NCI-H69 (cell line): ENCODE data around the gene B4GALT1.
"Not testable (repeated sequence)": the region's sequence is repeated elsewhere in the genome, so short reads cannot be mapped to it uniquely, and the experiment has no call there.

ENCODE experiments used
- DNase-seq: peaks from one replicate; lab custom pipeline; 2025; lab: John Stamatoyannopoulos, UW

Gene B4GALT1

GRCh38 chr9:33161589-33162132 is 5.5 kb downstream of the B4GALT1 start:
- DNase-seq: peak; percentile 95

DNA sequence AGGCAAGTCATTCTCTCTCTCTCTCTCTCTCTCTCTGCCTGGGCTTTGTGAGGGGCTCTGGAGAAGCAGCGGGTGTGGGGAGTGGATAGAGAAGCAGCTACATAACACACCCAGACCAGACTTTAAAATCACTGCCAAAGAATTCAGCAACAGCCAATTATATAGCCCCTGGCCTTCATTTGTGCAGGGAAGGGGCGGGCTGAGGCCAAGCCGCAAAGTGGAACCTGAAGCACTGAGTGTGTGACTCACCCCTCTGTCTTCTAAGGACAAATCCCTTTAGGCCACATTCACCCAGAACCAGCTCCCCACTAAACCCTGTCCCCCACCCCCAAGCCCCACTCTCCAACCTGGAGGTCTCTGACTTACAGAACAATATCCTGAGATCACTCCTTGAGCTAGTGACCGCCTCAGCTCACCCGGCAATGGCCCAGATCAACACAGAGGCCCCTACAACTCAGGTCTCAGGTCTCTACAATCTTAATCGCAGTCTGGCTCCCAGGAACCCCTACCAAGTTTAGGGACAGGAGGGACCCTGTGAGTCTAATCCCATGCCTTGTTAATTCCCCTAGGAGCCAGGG is 6.0 kb downstream of the B4GALT1 start:
- peak; percentile 89 for DNase-seq

- DNase-seq: not testable (repeated sequence)
These were observed 6.7 kb downstream of the B4GALT1 start for GRCh38 chr9:33160446-33160845.

DNA sequence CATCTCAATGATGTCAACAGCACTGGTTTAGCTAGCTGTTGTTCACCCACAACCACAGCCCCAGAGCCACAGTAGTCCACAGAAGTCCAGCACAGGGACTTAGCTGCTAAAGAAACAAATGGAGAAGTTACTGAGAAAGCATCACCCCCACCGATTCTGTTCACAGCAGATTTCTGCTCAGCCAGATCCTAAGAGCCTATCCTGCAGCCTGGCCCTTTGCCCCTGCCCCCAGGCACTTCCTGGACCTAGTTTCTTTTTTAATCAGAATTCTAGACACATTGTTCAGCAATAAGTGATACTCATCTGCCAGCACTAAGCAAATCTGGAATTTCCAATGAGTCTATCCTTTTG is 7.4 kb downstream of the B4GALT1 start:
- DNase-seq: peak; percentile 65

GRCh38 chr9:33158843-33159776 is 8.0 kb downstream of the B4GALT1 start:
- peak; percentile 56 for DNase-seq

GRCh38 chr9:33157960-33158842 is 8.9 kb downstream of the B4GALT1 start:
- DNase-seq: no peak

GRCh38 chr9:33155393-33155792 is 11.7 kb downstream of the B4GALT1 start:
- no peak for DNase-seq

GRCh38 chr9:33154371-33154770 is 12.8 kb downstream of the B4GALT1 start:
- no peak for DNase-seq

- DNase-seq: no peak
These were observed 13.5 kb downstream of the B4GALT1 start for GRCh38 chr9:33153666-33154065.

DNA sequence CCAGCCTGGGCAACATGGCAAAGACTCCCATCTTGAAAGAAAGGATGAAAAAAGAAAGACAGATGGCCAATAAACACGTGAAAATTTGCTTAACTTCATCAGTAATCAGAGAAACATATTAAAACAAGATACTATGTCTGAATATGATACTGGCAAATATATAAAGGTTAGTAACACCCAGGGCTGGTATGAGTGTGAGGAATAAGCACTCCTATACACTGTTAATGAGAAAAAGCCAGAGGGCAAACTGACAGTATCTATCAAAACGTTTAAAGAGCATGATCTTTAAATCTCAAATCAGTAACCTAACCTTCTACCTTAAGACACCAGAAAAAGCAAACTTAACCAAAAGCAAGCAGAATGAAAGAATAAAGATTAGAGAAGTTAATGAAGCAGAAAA is 14.1 kb downstream of the B4GALT1 start:
- no peak for DNase-seq

DNA sequence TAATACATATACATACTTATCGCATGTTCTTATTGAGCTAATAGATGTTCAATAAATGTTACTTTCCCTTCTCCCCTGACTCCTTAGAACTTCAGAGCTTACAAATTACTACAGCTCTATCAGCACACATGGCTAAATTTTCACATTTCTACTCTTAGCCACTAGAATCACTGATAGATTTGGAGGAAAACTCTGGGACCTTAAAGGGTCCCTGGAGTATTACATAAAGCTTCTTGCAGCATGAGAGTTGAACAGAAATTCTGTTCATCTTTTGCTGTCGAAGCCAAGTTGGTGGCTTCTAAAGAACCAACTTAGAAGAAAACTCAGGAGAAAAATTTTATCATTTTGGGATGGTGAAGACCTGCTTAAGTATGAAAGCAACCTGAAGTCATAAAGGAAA is 15.5 kb downstream of the B4GALT1 start:
- no peak for DNase-seq

DNA sequence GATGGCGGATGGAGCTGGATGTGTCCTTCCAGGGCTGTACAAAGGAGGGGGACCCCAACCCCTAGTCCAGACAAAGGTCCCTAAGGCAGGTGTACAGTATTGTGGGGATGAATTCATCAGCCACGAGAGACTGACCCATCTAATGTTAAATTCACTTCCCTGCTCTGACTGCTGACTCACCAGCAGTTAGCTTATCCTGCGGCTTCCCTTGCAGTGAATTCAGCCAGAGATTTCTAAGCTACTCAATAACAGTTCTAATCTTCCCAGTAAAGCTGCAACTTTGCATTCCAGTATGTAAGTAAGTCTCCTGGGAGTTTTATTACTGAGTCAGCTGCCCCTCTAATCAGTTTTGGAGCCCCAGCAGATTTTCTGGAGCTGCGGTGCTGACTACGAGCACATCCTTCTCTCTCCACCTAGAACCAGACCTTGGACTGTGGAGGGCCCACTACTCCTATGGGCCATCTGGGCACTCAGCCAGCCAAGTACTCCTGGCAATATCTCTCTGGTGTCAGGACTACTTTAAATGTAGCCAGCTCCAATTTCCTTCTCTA is 16.1 kb downstream of the B4GALT1 start:
- peak; percentile 73 for DNase-seq

DNA sequence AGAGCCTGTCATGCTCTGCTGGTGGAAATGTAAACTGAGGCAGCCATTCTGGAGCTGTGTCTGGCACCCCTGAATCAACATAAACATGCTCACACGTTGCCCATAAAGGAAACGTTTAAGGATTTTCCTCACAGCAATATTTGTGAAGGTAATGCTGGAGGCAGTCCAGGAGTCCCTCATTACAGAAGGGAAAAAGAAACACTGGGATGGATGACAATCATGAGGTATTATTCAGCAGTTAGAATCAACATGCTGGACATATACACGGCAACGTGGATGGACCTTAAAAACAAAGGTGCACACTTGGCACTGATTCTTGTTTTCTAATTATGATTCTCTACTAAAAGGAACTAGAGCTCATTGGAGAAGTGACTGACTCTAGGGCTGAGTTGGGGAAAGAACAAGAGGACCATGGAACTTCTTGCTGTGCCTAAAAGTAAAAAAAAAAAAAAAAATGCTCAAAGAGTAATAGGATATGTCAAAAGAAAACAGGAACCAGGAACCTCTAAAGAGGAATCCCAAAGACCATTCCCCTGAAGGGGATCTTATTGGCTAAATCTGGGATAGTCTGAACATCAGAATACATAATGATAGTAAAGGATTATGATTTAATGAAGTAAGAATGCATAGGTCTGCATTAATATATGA is 18.6 kb downstream of the B4GALT1 start:
- DNase-seq: peak; percentile 45

DNA sequence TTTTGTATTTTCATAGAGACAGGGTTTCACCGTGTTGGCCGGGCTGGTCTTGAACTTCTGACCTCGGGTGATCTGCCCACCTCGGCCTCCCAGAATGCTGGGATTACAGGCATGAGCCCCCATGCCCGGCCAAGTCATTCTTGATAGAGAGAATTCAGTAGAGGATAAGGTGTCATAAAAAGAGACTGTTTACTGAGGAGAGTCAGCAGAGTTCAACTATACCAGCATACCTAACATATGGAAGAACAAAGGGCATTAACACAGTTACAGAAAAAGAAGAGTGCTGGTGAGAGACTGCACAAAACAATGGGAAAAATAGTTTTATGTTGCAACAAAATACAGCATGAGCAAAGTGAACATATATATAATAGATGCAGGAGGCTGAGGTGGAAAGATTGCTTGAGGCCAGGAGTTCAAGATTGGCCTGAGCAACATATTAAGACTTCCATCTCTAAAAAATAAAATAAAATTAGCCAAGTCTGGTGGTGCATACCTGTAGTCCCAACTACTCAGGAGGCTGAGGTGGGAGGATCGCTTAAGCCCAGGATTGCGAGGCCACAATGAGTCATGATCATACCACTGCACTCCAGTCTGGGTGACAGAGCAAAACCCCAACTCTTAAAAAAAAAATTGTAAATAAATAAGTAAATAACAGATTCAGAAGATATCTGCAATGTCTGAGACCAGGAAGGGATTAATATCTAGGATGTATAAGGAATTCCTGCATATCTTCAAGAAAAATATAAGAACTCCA is 19.5 kb downstream of the B4GALT1 start:
- no peak for DNase-seq

- no peak for DNase-seq
These were observed 20.8 kb downstream of the B4GALT1 start for GRCh38 chr9:33146298-33146697.

DNA sequence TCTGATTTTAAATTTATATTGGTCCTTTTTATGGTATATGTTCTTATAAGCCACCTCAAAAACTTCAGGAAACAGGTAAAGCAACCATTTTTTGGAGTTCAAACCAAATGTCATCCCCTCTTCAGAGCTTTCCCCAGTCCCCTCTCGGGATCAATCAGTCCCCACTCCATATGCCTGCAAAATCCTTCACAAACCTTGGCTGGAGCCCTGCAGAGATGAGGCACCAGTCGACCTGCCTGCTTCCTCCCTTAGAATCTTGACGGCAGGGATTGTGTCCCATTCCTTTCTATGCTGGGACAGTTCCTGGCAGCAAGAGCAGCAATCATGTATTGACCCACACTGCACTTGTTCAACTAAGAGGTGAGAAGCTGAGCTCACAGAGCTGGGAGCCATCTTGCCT is 22.6 kb downstream of the B4GALT1 start:
- no peak for DNase-seq

DNA sequence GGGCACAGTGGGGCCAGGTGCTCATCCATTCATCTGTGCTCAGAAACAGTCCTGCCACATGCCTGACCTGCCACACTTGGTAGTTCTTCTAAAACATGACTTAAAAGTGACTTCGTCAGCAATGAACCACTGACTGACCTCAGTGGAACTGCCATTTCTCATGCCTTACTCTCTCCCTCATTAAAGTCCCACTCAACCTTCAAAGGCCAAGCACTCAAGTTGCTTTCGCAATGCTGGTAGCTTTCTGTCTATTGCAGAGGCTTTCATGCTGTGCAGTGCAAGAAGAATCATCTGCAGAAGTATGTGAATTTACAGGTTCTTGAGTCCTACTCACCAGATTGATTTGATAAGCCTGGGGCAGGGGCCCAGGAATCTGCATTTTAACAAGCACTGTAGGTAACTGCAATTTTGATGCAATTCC is 23.9 kb downstream of the B4GALT1 start:
- DNase-seq: no peak

- no peak for DNase-seq
These were observed 24.6 kb downstream of the B4GALT1 start for GRCh38 chr9:33142535-33142934.

GRCh38 chr9:33140401-33141360 is 26.5 kb downstream of the B4GALT1 start:
- DNase-seq: no peak
